GM12872 (cell line): ENCODE results near the gene NUP210.

ENCODE experiments used
- CTCF ChIP-seq: IDR thresholded peaks from 3 replicates; pipeline ENCODE4 v1.5.1; 2011; ENCODE audit warnings: low read depth, mild to moderate bottlenecking, low read length, moderate library complexity; ENCODE audit not compliant: insufficient read depth

Gene NUP210

DNA sequence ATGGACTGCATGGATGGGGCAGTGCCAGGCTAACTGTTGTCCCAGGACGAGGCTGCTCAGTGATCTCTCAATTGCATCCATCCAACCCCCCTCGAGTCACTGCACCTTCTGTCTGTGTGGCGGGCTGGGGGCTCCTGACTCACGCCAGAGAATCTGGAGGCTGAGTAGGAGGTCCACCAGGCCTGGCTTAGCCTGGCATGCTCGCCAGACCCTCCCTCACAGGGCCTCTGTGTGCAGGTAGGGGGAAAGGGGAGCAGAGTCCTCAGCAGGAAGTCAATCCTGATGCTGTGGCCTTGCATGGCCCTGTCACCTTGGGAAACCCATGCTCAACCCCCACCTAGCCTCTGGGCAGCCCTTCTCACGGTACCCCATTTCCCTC, 140.6 kb downstream of the NUP210 start:
- TF ChIP-seq CTCF: no peak

DNA sequence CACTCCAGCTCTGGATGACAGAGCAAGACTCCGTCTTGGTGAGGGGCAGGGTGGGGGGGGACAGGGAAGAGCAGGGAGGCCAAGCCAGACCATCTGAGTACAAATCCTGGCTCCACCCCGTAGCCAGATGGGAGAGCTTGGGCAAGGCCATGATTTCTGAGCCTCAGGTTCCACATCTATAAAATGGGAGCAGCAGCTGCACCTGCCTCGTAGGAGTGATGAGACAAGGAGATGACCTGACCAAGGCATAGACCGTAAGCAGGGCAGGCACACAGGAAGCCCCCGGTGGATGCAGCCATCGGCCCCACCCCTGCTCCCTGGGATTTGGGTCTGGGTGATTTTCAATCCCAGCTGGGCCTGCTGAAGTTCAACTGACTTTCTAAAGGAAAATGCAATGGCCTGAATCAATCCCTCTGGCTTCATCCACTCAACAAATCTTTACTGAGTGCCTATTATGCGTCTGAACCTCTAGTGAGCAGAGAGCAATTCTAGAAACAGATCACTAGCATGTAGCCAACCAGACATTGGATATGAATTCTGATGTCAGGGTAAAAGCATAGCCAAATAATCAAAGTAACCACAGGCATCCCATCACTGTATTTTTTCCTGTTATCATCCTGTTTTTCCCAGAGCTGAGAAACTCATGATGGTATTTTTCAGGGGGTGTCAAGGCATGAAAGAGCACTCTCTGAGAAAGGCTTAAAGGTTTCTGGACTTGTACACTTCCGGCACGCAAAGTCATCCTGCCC, 141.2 kb downstream of the NUP210 start:
- TF ChIP-seq CTCF: no peak

DNA sequence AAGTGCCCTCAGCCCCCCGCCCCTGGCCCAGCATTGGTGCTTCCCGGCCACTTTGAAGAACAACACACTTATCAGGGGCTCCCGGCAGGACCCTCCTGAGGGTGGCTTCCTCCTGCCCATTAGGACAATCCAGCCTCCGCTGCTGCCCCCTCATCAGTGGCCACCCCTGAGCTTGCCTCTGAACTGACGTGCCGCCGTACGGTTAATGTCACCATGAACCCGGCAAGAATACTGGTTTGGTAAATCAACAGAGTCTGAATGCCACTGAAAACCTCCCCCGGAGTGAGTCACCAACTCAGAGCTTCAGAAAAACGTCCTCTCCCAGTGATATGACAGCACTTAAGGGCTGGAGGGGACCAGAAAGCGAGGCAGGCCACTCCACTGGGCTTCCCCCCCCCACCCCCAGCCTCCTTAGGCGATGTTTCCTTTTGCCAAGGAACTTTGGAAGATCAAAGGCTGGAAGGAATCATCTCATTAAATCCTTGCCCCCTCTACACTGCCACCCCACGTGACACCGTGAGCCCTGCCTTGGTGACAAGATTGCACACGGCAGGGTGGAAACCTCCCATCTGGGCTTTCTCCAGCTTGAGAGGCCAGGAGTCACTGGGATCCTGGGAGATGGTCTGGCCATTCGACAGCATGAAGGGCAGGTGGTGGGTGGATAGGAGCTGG, 142.1 kb downstream of the NUP210 start:
- no peak for TF ChIP-seq CTCF

- no peak for TF ChIP-seq CTCF
These were observed 142.8 kb downstream of the NUP210 start for GRCh38 chr3:13277196-13277813.

DNA sequence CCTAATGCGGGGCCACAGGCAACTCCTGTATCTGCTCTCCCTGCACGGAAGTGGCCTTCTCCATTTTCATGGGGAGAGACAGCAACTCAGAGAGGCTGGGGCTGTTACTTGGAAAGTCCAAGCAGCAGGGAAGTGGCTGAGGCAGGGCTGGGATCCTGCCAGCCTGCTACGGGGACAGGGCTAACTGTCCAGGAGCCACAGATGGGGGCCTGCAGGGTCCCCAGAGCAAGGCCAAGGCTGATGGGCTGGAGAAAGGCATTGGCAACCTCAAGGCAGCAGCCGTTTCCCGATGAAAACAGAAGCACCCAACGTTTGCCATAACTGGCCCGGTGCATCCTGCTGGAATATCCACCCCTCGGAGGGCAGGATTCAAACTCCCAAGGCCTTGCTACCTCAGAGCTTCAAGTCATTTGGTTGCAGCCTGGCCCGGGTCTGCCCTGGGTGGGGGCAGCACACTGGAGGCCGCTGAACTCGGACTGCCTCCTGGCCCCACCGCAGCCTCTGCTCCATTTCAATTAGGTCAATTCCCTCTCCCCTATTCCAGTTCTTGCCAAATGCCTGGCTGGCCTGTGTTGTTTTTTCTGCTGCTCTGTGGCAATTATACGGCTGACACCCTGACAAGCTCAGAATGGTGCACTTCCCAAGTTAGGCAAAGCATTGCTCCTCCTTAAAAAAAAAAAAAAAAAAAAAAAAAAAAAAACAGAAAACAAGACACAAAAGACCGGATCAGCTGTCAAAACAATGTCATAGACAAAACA, 143.5 kb downstream of the NUP210 start:
- TF ChIP-seq CTCF: no peak

DNA sequence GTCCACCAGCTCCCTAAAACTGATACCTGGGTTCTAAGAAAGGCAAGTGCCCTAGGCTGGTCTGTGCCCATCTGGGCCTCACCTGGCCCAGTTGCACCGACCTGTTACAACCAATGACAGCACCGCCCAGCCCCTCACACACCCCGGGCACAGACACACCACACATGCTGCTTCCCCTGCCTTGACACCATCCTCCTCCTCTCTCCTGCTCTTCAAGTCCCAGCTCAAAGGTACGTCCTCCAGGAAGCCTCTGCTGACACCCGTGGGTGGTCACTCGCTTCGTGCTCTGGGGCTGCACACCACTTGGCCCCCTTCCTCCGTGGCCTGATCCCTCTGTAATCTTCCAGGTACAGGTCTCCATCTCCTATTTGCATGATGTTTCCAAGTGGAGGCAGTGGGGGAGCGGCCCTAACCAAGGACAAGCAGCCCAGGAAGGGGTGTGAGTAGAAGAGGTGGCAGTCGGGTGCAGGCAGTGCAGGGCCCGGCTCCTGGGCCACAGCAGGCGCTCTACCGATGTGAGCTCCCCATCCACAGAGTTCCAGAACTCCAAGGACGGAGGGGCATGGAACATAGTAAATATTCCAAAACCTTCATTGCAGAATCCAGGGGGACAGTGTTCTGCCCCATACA, 144.6 kb downstream of the NUP210 start:
- no peak for TF ChIP-seq CTCF
